Left ventricle myocardium inferior (tissue), 1 donor: ENCODE measurements around the gene TSR3. TPM values are rescaled to one million over a fixed set of nuclear protein-coding genes. Genes with fewer than 3 reads are reported as not detected.

Source experiments
- DNase-seq: peaks from one replicate; pipeline ENCODE4 v3.0.0-alpha.2; 2020
- H3K27ac ChIP-seq: fragments of 200-600 bp; replicated peaks from 2 replicates; pipeline ENCODE4 v1.8.0; 2021
- H3K27me3 ChIP-seq: fragments of 200-600 bp; 2 replicates; pipeline ENCODE4 v1.8.0; 2021; ENCODE audit warnings: low read depth
- H3K36me3 ChIP-seq: fragments of 200-600 bp; 2 replicates; pipeline ENCODE4 v1.8.0; 2021
- H3K4me1 ChIP-seq: fragments of 200-600 bp; 2 replicates; pipeline ENCODE4 v1.8.0; 2021
- H3K4me3 ChIP-seq: fragments of 200-600 bp; 2 replicates; pipeline ENCODE4 v1.8.0; 2021; ENCODE audit warnings: mild to moderate bottlenecking, moderate library complexity
- H3K9me3 ChIP-seq: fragments of 200-600 bp; replicated peaks from 2 replicates; pipeline ENCODE4 v1.8.0; 2021
- CTCF ChIP-seq: fragments of 200-600 bp; IDR thresholded peaks from 2 replicates; pipeline ENCODE4 v1.8.0; 2021; ENCODE audit warnings: antibody characterized with exemption, mild to moderate bottlenecking, borderline replicate concordance
- intact Hi-C: fragments of 100-400 bp; cut with micrococcal nuclease; formaldehyde crosslinking; loops from one replicate; pipeline ENCODE4 v1.11.0; 2022
- total RNA-seq: library from RNA; stranded (reverse); fragmentation: NEBNext Ultra II Directional; extraction: Animal tissue kit (Norgen Biotek cat#: 25700); gene quantifications from one replicate; pipeline ENCODE4 v1.2.1, GENCODE V29; 2021
- donor health status: DM: no; HTN: yes; CAD: no; lungs with severe emphysema.

The TSR3 gene
- total RNA-seq, 1 donor from 2014 or later = 54.9 TPM

GRCh38 chr16:1345651-1346421 lies 5.8 kb downstream of the TSR3 start:
- no peak for DNase-seq

GRCh38 chr16:1345087-1345486 lies 6.6 kb downstream of the TSR3 start:
- Histone ChIP-seq H3K27me3 (no peaks in the 10 kb centered on the region), H3K27ac (no peak overlapping the region), H3K36me3 (peaks cover 23% of the 10 kb centered on the region), H3K4me3 (no peak overlapping the region), H3K9me3 (no peaks in the 10 kb centered on the region), H3K4me1 (peaks cover 14% of the 10 kb centered on the region)
- intact Hi-C loops = no loop called here
- TF ChIP-seq CTCF = no peak
- no peak for DNase-seq

More at GRCh38 chr16:1345651-1346421, 5.8 kb downstream of the TSR3 start:
- TF ChIP-seq CTCF = no peak
- Histone ChIP-seq H3K27me3 (no peaks in the 10 kb centered on the region), H3K27ac (no peak overlapping the region), H3K4me1 (peaks cover 22% of the 10 kb centered on the region), H3K4me3 (no peak overlapping the region), H3K9me3 (no peaks in the 10 kb centered on the region), H3K36me3 (peaks cover 27% of the 10 kb centered on the region)
- intact Hi-C loops = no loop called here

GRCh38 chr16:1344499-1344898 lies 7.2 kb downstream of the TSR3 start:
- intact Hi-C loops = no loop called here
- TF ChIP-seq CTCF = no peak
- no peaks in the 10 kb centered on the region for H3K27me3 ChIP-seq
- H3K36me3 ChIP-seq = peaks cover 17% of the 10 kb centered on the region
- H3K4me1 ChIP-seq = peaks cover 14% of the 10 kb centered on the region
- no peak overlapping the region for H3K27ac ChIP-seq
- H3K4me3 ChIP-seq = no peak overlapping the region
- no peak for DNase-seq
- no peaks in the 10 kb centered on the region for H3K9me3 ChIP-seq

GRCh38 chr16:1343428-1344242 lies 8.0 kb downstream of the TSR3 start:
- Histone ChIP-seq H3K4me3 (peak overlapping the region; percentile 63), H3K27me3 (no peaks in the 10 kb centered on the region), H3K27ac (peak overlapping the region; percentile 23), H3K36me3 (peaks cover 8% of the 10 kb centered on the region), H3K4me1 (peaks cover 14% of the 10 kb centered on the region), H3K9me3 (no peaks in the 10 kb centered on the region)
- intact Hi-C loops = no loop called here
- no peak for DNase-seq
- TF ChIP-seq CTCF = no peak

- Histone ChIP-seq H3K9me3 (no peaks in the 10 kb centered on the region), H3K27ac (peak overlapping the region; percentile 23), H3K4me3 (peak overlapping the region; percentile 63), H3K36me3 (no peaks in the 10 kb centered on the region), H3K27me3 (no peaks in the 10 kb centered on the region), H3K4me1 (peaks cover 14% of the 10 kb centered on the region)
- no peak for TF ChIP-seq CTCF
- intact Hi-C loops = no loop called here
- peak; percentile 92 for DNase-seq
Measured at GRCh38 chr16:1342526-1343427, 8.9 kb downstream of the TSR3 start.
